Measurements from ENCODE around the gene VSIG8.

Gene VSIG8

GRCh38 chr1:159855709-159856108 is 6.7 kb downstream of the VSIG8 start:
- no peak for DNase-seq

GRCh38 chr1:159854693-159855192 is 7.7 kb downstream of the VSIG8 start:
- peak; percentile 72 to 79 for DNase-seq

GRCh38 chr1:159854116-159854692 is 8.3 kb downstream of the VSIG8 start:
- DNase-seq = peak in 1 of 2 donors; percentile 7

GRCh38 chr1:159853417-159854115 is 8.9 kb downstream of the VSIG8 start:
- DNase-seq = no peak

- peak in 1 of 2 donors; percentile 18 for DNase-seq
Observed at GRCh38 chr1:159851407-159851806, 11.1 kb downstream of the VSIG8 start.

- no peak for DNase-seq
Observed at GRCh38 chr1:159849626-159850366, 12.7 kb downstream of the VSIG8 start.

GRCh38 chr1:159848326-159848725 is 14.1 kb downstream of the VSIG8 start:
- no peak for DNase-seq

- no peak for DNase-seq
Observed at GRCh38 chr1:159847231-159847630, 15.2 kb downstream of the VSIG8 start.

- DNase-seq = no peak
Observed at GRCh38 chr1:159845751-159846629, 16.5 kb downstream of the VSIG8 start.

- no peak for DNase-seq
Observed at GRCh38 chr1:159843459-159843858, 19.0 kb downstream of the VSIG8 start.

GRCh38 chr1:159841749-159842148 is 20.7 kb downstream of the VSIG8 start:
- DNase-seq = no peak

- DNase-seq = no peak
Observed at GRCh38 chr1:159839116-159839849, 23.2 kb downstream of the VSIG8 start.

- DNase-seq = no peak
Observed at GRCh38 chr1:159838715-159839114, 23.7 kb downstream of the VSIG8 start.

- DNase-seq = no peak
Observed at GRCh38 chr1:159835862-159836525, 26.5 kb downstream of the VSIG8 start.

- no peak for DNase-seq
Observed at GRCh38 chr1:159835356-159835755, 27.1 kb downstream of the VSIG8 start.

GRCh38 chr1:159832309-159832708 is 30.1 kb downstream of the VSIG8 start:
- DNase-seq = no peak

- DNase-seq = no peak
Observed at GRCh38 chr1:159831412-159832141, 30.9 kb downstream of the VSIG8 start.

- no peak for DNase-seq
Observed at GRCh38 chr1:159830722-159831121, 31.7 kb downstream of the VSIG8 start.

GRCh38 chr1:159829822-159830465 is 32.5 kb downstream of the VSIG8 start:
- DNase-seq = no peak

- DNase-seq = peak; percentile 13 to 54
Observed at GRCh38 chr1:159829273-159829634, 33.2 kb downstream of the VSIG8 start.
